AML-193 (cell line): ENCODE results near the gene PARVG.

Experiments
- DNase-seq, 2 experiments: peaks; one replicate each; lab custom pipeline; 2025; lab: John Stamatoyannopoulos, UW

The PARVG gene, protein sequence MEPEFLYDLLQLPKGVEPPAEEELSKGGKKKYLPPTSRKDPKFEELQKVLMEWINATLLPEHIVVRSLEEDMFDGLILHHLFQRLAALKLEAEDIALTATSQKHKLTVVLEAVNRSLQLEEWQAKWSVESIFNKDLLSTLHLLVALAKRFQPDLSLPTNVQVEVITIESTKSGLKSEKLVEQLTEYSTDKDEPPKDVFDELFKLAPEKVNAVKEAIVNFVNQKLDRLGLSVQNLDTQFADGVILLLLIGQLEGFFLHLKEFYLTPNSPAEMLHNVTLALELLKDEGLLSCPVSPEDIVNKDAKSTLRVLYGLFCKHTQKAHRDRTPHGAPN

DNA sequence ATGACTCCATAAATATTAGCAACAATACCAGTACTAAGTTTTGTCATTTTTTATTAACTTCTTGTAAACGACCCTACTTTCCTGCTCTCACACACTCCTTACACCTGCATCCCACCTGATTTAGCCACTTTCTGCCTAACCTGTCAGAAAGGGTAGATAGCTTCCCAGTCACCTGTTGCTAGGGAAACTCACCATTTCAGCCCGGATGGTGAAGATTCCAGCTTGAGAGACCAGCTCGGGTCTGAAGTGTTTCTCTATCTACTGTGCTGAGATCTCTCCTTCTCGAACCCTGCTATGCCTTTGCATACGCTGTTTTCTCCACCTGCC is at the start of gene PARVG:
TSS of gene PARVG (plus strand) at position 220 of the 327 bp plus-strand sequence. CDS start 2,405 bp downstream, outside the sequence.
- DNase-seq = peak; percentile 22 to 23

DNA sequence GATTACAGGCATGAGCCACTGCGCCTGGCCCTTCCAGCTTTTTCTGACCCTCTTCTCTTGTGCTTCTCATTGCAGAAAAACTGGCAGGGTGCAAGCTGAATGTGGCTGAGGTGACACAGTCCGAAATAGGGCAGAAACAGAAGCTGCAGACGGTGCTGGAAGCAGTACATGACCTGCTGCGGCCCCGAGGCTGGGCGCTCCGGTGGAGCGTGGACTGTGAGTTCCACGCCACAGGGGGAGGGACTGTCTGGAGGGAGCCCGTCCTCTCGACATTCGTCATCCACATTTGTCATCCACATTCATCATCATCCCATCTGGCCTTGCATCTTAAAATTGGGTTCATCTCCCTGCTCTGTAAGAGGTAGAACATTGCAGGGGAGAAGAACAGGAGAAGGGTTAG is 49.3 kb upstream of the PARVG start:
- no peak for DNase-seq

DNA sequence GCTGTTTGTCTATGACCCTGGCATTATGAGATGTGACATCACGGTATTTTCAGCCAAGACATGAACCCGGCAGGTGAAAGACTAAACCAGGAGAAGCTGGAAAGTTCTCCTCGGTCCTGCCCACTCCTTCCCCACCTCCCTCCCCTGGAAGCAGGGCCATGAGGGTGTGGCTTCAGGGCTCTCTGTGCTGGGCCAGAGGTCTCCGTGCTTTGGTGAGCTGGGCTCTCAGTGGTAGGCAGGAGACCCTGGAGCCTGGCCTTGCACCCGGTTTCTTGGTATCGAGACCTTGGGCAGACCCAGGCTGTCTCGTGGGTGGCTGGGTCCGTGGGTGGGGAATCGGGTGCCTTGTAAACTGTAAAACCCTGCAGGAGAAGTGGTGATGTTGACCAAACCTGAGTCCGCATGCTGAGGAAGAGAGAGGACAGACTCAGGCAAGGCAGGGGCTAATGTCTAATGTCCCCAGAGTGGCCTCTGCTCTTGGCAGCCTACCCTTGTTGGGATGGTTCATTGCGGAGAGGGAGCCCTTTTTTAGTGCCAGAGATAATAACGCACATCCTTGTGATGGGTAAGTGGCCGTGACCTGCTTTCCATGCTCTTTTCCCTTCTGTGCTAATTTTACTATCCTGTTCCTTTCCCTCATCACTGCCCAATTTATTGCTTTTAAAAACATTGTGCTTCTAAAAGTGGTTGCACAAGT is 48.6 kb upstream of the PARVG start:
- no peak for DNase-seq

DNA sequence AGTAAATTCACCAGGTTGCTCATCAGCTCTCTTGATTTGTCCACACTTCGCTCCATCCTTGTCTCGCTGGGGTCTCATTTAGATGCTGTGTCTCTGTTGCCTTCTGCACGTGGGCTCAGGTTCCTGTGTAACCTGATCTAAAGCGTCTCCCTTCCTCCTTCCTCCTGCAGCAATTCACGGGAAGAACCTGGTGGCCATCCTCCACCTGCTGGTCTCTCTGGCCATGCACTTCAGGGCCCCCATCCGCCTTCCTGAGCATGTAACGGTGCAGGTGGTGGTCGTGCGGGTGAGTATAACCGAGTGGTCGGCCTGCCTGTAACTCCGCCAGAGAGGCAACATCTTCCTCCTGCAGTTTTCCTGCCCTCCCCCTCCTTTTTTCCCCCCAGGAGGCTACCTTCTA is 48.0 kb upstream of the PARVG start:
- no peak for DNase-seq

DNA sequence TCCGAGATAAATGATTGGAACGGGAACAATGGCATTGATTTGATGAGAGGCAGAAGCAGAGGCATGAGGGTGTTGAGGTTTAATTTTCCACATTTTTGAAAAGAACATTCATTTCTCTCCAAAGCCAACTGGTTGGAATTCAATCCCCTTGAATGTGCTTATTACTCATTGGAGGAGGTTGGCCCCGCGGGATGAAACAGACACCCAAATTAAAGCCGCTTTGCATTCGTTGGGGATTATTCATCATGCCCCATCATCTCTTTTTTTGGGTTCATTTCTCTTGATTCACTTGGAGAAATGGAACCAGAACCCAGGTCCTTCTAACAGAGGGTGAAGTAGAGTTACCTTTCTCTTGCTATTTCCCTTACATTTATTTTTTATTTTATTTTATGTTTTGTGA is 47.6 kb upstream of the PARVG start:
- no peak for DNase-seq

DNA sequence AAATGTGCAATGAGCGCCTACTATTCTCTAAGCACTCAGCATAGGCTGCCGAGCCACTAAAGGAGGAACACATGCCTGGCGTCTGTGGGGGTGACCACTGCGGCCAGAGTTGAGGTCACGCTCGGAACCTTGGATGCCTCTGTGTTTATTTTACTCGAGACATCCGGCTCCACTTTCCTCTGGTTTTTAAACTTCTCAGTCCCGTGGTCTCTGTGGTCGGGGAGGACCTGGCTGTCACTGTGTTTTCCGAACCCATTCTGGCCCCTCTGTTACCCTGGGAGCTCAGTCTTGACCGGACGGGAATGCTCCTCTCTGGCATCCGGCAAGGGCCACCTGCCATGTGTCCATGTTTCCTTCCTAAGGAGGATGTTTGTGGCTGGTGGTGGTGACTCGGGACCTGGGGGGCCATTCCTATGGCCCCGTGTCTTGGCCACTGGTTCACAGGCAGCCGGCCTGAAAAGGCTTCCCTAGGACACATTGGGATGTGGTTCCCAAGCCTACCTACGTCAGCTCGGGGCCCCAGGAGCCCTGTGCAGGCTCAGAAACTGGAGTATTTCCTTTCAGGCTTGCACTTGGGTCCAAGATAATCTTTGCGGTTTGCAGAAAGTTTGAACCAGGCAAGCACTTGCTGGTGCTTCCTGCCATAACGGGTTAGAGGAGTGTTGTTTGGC is 46.7 kb upstream of the PARVG start:
- DNase-seq = no peak

DNA sequence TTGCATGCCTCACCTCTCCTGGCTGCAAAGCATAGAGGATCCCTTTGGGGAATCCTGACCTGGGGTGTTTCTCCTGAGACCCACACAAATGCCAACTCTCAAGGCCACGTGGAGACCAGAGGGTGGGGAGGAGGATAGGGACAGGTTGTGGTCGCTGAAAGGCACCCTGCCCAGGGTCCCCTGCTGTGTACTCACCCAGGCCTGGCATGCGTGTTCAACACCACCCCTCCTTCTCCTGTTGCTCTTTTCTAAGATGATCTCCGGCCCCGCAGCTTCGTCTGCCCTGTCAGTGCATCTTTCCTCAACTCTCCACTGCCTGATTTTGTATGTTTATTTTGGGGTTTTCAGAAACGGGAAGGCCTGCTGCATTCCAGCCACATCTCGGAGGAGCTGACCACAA is 44.6 kb upstream of the PARVG start:
- no peak for DNase-seq

DNA sequence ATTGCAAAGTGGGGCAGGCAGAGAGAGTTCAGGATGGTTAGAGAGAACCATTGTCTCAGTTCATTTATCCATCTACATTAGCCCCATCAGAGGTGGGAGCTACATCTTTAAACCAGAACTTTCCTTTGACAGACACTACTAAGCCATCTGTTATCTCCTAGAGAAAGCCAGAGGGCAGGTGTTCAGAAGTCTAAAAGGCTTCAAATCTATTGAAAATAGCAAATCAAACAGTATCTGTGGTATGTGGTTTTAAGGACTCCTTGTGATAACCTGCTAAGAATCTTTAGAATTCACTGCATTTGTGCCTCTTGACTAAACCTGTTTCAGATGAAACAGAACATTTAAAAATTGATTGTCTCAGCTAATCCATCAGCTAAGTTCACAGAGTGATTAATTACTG is 43.9 kb upstream of the PARVG start:
- DNase-seq = no peak

DNA sequence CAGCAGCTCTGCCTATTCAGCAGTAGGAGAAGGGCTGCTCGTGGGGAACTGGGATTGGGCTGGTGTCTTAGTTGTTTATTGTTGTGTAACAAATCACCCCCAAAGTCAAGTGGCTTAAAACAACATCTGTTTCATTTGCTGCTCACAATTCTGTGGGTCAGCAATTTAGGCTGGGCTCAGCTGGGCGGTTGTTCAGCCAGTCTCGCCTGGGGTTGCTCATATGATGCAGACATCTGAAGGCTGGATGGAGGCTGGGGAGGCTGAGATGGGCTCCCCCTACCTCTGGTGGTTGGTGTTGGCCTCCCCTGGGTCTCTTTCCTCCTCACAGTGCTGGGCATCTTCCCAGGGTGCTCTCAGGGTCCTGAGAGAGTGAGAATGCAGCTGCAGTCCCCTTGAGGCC is 43.3 kb upstream of the PARVG start:
- no peak for DNase-seq

DNA sequence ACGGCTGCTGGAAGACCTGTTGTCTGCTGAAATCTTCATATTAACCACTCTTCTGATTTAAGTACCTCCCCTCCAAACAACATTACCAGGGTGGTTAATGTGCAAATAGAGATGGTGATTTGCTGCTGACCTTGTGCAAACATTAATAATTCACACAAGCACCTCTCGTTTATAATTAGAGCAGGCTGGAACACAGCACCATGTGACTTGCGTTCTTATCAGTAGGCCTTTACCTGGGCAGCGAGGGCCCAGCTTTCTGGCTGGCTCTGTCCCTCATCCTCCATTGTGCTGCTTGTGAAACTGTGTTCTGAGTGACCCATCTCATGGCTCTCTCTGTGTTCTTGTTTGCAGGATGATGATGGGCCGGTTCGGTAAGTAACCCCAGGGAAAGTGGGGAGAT is 41.0 kb upstream of the PARVG start:
- no peak for DNase-seq

DNA sequence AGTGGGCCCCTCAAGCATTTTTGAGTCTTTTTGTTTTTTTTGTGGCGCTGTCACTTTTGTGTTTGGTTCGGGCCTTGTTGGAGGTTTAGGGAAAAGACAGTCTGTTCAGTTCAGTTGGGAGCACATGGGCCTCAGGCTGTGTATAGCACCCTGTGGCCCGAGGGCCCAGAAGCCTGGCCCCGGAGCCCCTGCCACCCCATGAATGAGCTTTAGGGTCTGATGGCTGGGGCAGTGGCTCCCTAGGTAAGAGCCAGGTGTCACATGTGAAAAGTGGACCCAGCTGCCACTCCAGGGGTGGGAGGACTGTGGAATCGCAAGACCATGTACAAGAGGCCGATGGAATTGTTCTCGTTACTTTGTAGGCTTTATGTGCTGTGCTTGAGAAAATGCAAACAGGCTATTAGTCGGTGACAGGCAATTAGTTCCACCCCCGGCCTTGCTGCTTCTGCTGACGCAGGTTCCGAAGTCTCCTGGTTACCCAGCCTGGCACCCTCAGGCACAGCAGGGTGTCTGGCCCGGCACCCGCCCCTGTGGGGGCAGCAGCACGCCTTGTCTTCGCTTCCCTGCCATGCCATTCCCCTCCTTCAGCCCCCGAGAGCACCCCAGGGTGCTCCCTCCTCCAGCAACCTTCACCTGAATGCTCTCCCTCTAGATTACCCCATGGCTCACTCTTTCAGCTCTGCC is 38.2 kb upstream of the PARVG start:
- DNase-seq = no peak

DNA sequence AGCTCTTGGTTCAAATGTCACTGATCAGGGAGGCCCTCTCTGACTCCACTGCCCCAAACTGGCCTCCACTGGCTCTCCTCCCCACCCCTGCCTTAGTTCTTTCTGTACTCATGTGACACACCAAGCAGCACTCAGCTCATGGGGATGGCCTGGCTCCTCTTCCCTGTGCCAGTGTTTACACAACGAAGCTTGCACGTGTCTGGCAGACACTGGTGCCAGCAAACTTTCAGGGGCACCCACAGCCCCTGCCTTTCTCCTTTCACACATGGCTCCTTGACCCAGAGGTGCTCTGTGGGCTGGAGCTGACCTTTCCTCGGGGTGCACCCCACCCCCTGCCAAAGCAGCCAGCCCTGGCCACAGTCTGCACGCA is 37.6 kb upstream of the PARVG start:
- DNase-seq = no peak

DNA sequence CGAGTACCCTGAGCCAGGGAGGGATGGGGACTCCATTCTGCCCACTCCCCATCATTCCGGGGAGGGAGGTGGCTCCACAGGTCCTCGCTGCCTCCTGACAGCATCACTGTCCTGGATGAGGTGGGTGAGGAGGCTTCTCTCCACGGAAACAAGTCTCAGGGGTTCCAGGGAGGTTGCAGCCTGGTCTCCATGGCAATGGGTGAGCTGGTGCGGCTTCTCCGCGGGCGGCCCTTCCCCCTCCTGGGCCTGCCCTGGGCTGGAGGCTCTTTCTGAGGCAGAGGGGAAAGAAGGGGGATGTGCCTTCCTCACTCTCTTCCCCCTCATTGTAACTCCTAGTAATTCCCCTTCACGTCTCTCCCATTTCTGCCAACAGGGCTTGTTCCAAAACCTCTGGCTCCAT is 37.1 kb upstream of the PARVG start:
- no peak for DNase-seq

DNA sequence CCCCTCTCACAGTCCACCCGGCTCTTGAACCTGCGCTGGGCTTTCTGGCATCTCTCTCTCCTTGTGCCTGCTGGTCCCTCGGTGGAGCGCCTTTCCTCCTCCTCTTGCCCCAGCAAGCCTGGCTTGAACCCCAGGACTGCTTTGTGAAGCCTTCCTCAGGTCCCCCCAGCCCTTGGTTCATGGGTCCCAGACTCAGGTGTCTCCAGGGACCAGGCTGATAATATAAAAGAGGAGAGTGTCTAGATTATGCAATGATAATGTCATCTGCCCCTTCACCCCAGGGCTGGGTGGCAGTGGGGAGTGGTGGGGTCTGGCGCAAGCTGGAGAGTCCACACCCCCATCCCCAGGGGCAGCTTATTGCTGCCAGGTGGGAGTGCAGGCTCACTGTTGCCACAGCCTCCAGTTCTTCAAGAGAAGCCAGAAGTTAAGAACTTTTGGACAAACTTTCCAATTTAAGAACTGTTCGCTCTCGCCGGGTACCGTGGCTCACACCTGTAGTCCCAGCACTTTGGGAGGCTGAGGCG is 36.6 kb upstream of the PARVG start:
- DNase-seq = no peak

DNA sequence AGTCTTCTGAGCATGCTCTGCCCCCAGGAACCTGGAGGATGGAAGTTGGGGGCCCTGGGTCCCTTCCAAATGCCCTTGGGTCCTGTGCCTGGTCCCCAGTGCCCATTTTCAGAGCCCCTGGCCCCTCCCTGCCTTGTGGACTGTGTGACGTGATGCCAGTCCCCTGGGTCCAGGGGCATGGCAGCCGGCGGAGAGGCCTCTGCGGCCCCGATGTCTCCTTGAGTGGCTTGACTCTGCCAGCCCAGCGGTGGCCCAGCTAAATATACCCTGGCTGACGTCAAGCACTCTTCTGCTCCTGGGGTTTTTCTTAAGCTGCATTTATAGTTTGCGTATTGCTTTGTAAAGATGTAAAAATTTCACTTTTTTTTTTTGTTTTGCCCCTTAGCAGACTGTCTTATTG is 35.2 kb upstream of the PARVG start:
- no peak for DNase-seq

DNA sequence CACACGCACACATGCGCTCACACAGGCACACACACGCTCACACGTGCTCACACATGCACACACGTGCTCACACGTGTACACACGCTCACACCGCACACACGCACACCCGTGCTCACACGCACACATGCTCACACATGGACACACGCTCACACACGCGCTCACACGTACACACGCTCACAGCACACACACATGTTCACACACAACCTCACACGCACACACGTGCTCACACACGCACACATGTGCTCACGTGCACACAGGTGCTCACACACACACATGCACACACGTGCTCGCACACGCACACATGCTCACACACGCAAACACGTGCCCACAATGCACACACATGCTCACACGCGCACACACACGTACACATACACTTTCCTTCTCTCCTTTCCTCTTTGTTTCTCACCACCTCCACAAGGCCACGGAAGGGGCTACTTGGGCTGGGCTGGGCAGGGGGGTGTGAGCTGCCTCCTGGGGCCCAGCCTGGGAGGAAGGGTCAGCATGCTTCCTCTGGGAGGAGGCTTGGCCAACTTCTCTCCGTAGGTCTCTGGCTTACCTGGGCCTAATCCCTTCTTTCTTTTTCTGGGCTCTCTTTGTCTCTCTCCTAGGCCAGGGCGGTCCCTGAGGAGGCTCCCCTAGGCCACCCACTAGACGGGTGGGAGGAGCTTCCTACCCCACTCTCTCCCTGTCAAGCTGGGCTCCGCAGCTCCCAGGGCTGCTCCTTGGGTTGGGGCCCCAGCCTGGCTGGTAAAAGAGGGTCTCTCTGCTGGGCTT is 34.5 kb upstream of the PARVG start:
- DNase-seq = no peak

DNA sequence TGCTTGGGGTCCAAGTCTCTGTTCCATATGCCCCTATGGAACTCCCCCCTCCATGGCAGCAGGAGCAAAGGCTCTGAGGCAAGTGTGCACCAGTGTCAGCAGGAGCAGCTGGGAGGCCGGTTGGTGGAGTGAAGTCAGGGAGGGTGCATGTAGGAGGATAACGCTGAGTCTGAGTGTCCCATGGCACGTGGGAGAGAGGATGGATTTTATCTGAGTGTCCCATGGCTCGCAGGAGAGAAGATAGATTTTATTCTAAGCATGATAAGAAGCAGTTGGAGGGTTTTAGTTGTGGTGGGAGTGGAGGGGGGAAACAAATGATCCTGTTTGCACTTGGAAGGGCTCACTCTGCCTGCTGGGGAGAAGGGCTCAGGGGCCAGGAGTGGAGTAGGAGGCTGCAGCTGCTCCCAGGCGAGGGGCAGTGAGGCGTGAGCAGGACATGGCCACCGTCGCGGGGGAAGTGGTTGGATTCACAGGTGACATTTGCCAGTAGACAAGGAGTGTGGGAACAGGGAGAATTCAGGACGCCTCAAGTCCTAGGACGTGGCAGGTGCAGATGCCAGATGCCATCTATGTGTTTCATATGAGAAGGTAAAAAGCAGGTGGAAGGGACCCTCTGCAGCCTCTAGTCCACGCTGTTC is 33.6 kb upstream of the PARVG start:
- DNase-seq = no peak

DNA sequence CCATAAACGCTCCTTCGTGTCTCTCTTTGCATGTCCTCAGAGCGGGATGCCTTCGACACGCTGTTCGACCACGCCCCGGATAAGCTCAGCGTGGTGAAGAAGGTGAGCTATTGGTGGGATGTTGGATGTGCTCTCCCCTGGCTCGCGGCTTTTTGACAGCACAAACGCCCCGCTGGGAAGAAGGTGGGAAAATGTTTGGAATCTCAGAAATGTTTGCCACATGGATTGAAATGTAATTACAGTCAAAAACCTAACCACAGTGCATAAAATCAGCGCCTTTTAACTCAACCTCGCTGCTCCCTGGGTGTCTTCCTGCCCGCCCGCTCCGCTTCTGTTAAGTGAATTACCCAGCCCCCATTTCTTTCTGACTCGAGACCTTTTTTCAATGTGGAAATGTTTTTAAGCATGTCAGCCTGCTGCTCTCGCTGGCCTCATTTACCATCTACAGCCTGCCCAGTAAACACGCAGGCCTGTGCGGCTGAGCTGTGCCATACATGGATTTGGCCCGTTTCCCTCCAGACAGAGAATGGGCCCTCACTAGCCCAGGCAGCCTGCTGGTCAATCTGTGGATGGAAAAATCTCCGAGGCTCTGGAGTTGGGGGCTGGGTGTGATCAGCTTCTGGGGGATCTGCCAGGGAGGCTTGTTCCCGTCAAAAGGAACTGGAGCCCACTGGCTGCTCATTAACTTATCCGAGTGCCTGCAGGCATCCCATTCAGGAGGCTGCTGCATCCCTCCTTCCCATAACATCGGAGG is 32.7 kb upstream of the PARVG start:
- DNase-seq = no peak

DNA sequence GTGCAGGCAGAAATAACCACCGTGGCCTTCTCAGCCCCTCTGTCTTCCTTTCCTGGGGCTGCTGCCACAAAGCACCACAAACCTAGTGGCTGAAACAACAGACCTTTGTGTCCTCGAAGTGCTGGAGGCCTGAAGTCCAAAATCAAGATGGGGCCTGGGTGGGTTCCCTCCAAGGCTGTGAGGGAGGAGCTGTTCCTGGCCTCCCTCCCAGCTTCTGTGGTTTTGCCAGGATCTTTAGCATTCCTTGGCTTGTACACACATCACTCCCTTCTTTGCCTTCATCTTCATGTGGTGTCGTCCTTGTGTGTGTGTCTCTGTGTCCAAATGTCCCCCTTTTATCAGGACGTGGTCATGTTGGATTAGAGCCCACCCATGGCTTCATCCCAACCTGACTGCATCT is 29.0 kb upstream of the PARVG start:
- DNase-seq = no peak

DNA sequence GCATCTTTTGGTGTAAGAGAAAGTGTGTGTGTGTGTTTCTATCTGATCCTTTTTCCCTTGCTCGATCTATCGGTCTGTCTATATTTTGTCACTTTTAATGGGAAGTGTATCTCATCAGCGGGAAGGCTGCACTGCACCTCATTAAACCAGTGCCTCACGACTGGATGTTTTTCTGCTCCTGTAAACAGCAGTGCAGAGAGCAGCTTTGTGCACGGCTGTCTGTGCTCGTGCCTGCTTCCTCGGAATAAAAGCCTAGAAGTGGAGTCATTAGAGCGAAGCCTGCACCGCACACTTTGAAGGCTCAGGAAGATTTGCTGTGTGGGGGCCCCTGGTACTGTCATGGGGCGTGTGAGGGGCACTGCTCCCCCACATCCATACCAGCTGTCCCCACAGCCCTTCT is 27.0 kb upstream of the PARVG start:
- DNase-seq = no peak
